Measurements from ENCODE around the gene MKRN3. TPM values are rescaled to one million over a fixed set of nuclear protein-coding genes. Genes with fewer than 3 reads are reported as not detected.

Gene MKRN3
- total and polyA plus RNA-seq, 2 of the 4 experiments (the other 2 are of a cell fraction), result under 0.01 to 0.17 TPM

DNA sequence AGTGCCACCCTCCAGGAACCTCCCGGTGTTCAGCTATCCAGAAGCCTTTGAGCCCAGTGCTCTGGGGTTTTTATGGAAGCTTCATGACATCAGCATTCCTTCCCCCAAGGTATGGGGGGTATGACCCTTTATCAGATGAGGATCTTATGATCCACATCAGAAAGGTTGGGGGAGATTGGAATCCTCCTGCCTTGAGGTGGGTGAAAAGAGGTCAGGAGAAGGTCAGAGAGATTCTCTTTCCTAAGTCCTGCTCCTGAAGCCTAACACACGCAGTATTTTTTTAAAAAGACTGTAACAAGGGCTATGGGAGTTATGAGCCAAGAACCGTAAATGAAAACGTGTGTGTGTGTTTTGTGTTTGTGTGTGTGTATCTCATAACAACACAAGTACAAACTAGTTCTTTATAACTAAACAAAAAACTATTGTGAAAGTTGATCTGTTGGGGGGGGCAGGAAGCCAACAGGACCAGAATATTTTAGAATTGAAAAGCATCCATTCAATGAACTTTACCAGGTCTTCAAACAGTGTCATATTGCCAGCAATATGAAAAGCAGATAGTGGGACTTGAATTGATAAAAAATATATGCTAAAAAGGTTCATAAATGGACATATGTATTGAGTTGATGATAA, 13.2 kb downstream of the MKRN3 start:
- Histone ChIP-seq H2BK20ac (ENCODE audit: low read depth, low read length) (no peak overlapping the region), H4K20me1 (ENCODE audit: insufficient read depth, low read length) (no peaks in the 10 kb centered on the region), H2AK5ac (ENCODE audit: low read depth, low read length) (no peak overlapping the region), H3K79me1 (ENCODE audit: low read depth in 1 of 2, low read length in 2 of 2) (no peaks in the 10 kb centered on the region), H4K8ac (ENCODE audit: low read depth in 2 of 2, low read length in 2 of 2) (no peak overlapping the region), H3K4me1 (ENCODE audit: control insufficient read depth, insufficient read depth, low read length) (no peaks in the 10 kb centered on the region), H2BK120ac (ENCODE audit: low read depth, low read length) (no peak overlapping the region), H3K9me1 (ENCODE audit: insufficient read depth, low read length) (no peaks in the 10 kb centered on the region), H2BK15ac (ENCODE audit: low read depth, low read length) (no peak overlapping the region), H3K27ac (ENCODE audit: insufficient read depth, low read length) (no peak overlapping the region), H3K18ac (ENCODE audit: low read depth, low read length) (no peak overlapping the region), H2BK5ac (ENCODE audit: low read depth, low read length, poor library complexity, severe bottlenecking) (no peak overlapping the region), H4K91ac (ENCODE audit: insufficient read depth, low read depth, low read length) (no peak overlapping the region), H3K36me3 (ENCODE audit: control insufficient read depth, insufficient read depth, low read length) (no peaks in the 10 kb centered on the region), H3K4ac (ENCODE audit: low read depth, low read length) (no peak overlapping the region), H3K4me3 (ENCODE audit: insufficient read depth, low read depth, low read length) (no peak overlapping the region), H3K27me3 (ENCODE audit: control insufficient read depth, insufficient read depth, low read length) (no peaks in the 10 kb centered on the region), H2AFZ (replicated peaks; ENCODE audit: low read length, poor library complexity) (no peak overlapping the region), H3K9ac (ENCODE audit: low read depth, low read length) (no peak overlapping the region), H3K23ac (ENCODE audit: low read depth, low read length) (no peak overlapping the region), H3K14ac (replicated peaks; ENCODE audit: low read depth, low read length) (no peak overlapping the region), H3K4me2 (ENCODE audit: low read depth, low read length) (no peak overlapping the region), H2AK9ac (replicated peaks; ENCODE audit: low read depth, low read length, poor library complexity) (no peak overlapping the region), H4K5ac (ENCODE audit: low read depth, low read length) (no peak overlapping the region), H3K9me3 (ENCODE audit: control insufficient read depth, insufficient read depth, low read length) (peaks cover 1% of the 10 kb centered on the region), H3K56ac (ENCODE audit: extremely low read depth, insufficient read depth, low read length) (no peak overlapping the region)
- in situ Hi-C loops (cut with MboI; ENCODE audit: low sequenced_read_pairs) (no loop called here), dilution Hi-C loops (cut with HindIII; ENCODE audit: low sequenced_read_pairs, unreplicated experiment) (no loop called here), intact Hi-C loops (cut with micrococcal nuclease) (no loop called here)
- no peak for DNase-seq
- POLR2A ChIA-PET (ENCODE audit: unreplicated experiment), result no interaction called here
- ATAC-seq (ENCODE audit: low read depth), result no peak
- BruUV-seq (replicated peaks), result no TSS peak
- CTCF ChIA-PET, result no interaction called here
- TF ChIP-seq NFE2L2 (IDR thresholded peaks at IDR 0.05; ENCODE audit: low read depth, low read length) (no peak), MXI1 (IDR thresholded peaks at IDR 0.05; ENCODE audit: borderline replicate concordance, low read depth, low read length) (no peak), RCOR1 (IDR thresholded peaks at IDR 0.05; ENCODE audit: insufficient replicate concordance, low read length) (no peak), CEBPB (IDR thresholded peaks at IDR 0.05; ENCODE audit: low read depth, low read length) (no peak), RAD21 (IDR thresholded peaks at IDR 0.05; ENCODE audit: low read length) (no peak), BHLHE40 (IDR thresholded peaks at IDR 0.05; ENCODE audit: low read depth, low read length) (no peak), MAZ (IDR thresholded peaks at IDR 0.05; ENCODE audit: borderline replicate concordance, low read depth, low read length) (no peak), CHD1 (IDR thresholded peaks at IDR 0.05; ENCODE audit: low read depth, low read length) (no peak), SMC3 (IDR thresholded peaks at IDR 0.05; ENCODE audit: low read depth, low read length) (no peak), FOS (IDR thresholded peaks at IDR 0.05; ENCODE audit: low read depth, low read length) (no peak), POLR2A (IDR thresholded peaks at IDR 0.05; ENCODE audit: low read depth, low read length) (no peak), MAFK (IDR thresholded peaks at IDR 0.05; ENCODE audit: low read depth, low read length) (no peak), RFX5 (IDR thresholded peaks at IDR 0.05; ENCODE audit: low read depth, low read length) (no peak)
- TF ChIP-seq, protein P1, sequence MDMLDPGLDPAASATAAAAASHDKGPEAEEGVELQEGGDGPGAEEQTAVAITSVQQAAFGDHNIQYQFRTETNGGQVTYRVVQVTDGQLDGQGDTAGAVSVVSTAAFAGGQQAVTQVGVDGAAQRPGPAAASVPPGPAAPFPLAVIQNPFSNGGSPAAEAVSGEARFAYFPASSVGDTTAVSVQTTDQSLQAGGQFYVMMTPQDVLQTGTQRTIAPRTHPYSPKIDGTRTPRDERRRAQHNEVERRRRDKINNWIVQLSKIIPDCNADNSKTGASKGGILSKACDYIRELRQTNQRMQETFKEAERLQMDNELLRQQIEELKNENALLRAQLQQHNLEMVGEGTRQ (IDR thresholded peaks at IDR 0.05; ENCODE audit: low read depth, low read length), result no peak
- TF ChIP-seq, protein P2, sequence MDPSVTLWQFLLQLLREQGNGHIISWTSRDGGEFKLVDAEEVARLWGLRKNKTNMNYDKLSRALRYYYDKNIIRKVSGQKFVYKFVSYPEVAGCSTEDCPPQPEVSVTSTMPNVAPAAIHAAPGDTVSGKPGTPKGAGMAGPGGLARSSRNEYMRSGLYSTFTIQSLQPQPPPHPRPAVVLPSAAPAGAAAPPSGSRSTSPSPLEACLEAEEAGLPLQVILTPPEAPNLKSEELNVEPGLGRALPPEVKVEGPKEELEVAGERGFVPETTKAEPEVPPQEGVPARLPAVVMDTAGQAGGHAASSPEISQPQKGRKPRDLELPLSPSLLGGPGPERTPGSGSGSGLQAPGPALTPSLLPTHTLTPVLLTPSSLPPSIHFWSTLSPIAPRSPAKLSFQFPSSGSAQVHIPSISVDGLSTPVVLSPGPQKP (IDR thresholded peaks at IDR 0.05; ENCODE audit: borderline replicate concordance, low read depth, low read length), result no peak
- TF ChIP-seq, protein P3, sequence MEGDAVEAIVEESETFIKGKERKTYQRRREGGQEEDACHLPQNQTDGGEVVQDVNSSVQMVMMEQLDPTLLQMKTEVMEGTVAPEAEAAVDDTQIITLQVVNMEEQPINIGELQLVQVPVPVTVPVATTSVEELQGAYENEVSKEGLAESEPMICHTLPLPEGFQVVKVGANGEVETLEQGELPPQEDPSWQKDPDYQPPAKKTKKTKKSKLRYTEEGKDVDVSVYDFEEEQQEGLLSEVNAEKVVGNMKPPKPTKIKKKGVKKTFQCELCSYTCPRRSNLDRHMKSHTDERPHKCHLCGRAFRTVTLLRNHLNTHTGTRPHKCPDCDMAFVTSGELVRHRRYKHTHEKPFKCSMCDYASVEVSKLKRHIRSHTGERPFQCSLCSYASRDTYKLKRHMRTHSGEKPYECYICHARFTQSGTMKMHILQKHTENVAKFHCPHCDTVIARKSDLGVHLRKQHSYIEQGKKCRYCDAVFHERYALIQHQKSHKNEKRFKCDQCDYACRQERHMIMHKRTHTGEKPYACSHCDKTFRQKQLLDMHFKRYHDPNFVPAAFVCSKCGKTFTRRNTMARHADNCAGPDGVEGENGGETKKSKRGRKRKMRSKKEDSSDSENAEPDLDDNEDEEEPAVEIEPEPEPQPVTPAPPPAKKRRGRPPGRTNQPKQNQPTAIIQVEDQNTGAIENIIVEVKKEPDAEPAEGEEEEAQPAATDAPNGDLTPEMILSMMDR (conservative IDR thresholded peaks at IDR 0.05; ENCODE audit: low read depth, low read length), result no peak
- WGBS, 2 experiments (ENCODE audit: extremely low coverage in 2 of 2, insufficient read length in 1 of 2), result no CpG with 5 or more reads among the region's 4 CpGs
